Hematopoietic multipotent progenitor cell treated with erythropoietin and hydrocortisone succinate and interleukin-3 and kit ligand, for 8 days (in vitro differentiated cells): Measurements from ENCODE around the gene ASB1.

Experiments used
- DNase-seq: peaks from one replicate; pipeline ENCODE4 v3.0.0-alpha.2; 2015

Gene ASB1

DNA sequence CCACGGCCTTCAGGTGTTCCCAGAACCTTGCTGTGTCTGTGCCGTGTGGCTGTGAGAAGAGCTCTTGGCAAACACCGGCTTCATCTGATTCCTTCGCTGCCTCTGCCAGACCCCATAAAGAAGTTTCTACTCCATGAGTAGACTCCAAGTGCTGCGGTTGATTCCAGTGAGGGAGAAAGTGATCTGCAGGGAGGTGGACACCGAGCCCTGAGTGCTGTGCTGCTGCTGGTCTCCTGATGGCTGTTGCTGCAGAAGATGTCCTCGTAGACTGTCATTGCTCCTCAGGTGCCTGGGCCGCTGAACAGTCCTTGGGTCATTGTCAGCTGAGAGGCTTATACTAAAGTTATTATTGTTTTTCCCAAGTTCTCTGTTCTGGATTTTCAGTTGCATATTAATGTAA, 19.6 kb downstream of the ASB1 start:
- no peak for DNase-seq

GRCh38 chr2:238448031-238448955, 21.6 kb downstream of the ASB1 start:
- DNase-seq, result no peak

DNA sequence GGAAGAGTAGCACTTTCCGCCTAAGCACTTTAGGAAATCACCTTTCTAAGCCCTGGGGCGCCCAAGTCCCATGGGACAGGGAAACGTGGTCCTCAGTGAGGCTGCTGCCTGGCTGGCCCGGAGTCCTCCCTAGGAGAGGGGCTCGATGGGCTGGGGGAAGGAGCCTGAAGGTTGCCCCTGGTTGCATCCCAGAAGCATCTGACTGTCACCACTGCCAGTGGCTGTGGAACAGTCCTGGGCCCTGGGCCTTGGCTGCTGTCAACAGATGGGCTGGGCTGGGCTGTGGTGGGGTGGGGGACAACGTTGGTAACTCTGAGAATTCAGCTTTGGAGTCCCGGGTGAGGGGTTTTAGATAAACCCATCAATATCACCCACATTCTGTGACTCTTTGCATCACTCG, 22.5 kb downstream of the ASB1 start:
- DNase-seq, result no peak

DNA sequence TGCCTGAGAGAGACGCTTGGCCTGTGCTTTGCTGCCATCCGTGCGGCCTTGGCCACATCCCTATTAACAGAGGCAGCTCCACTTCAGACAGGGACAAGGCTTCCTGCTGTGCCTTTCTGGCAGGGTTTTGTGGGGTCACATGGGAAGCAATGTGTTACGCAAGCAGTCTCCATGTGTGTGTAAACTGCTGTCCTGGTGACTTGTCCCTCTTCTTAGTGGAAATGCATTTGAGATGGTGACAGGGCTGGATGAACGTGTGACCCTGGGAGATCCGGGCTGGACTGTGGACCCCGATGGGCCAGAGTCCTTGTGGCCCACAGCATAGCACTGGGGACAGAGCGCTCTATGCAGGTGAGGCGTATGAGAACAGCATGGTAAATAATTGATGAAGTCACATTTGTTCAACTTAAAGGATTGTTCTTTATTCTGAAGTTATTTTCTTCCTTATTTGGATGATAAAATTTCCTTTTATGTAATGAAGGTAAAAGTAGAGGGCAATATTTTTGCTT, 23.2 kb downstream of the ASB1 start:
- no peak for DNase-seq

GRCh38 chr2:238450440-238450861, 23.7 kb downstream of the ASB1 start:
- no peak for DNase-seq

GRCh38 chr2:238453842-238454241, 27.1 kb downstream of the ASB1 start:
- no peak for DNase-seq

DNA sequence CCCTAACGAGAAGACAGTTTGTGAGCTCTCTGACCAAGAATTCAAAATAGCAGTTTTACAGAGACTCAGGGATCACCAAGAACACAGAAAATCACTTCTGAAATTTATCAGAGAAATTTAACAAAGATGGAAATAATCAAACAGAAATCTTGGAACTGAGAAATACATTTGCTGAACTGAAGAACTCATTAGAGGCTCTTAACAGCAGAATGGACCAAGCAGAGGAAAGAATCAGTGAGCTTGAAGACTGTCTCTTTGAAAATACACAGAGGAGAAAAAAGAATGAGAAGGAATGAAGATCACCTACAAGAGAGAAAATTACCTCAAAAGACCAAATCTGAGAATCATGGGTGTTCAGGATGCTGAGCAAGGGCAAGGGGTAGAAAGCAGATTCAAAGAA, 29.7 kb downstream of the ASB1 start:
- DNase-seq, result no peak

GRCh38 chr2:238456970-238457926, 30.5 kb downstream of the ASB1 start:
- DNase-seq, result no peak

DNA sequence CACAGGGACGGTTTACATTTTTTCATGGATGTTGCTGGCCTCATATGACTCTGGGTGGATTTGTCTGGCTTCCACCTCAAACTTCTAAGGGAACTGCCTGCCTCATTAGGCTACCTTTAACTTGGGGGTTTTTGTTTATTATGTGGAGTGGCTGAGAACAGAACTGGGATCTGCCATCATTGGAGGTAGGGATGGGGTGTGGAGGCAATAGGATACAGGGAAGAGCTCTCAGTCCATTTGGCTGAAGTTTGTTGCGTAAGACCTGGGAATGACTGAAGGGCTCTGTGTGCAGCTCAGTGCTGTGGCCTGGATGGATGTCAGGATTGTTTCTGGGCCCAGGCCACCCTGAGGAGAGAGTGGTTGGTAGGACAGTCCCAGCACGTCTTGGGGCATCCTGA, 31.2 kb downstream of the ASB1 start:
- no peak for DNase-seq

GRCh38 chr2:238458651-238459050, 31.9 kb downstream of the ASB1 start:
- no peak for DNase-seq

DNA sequence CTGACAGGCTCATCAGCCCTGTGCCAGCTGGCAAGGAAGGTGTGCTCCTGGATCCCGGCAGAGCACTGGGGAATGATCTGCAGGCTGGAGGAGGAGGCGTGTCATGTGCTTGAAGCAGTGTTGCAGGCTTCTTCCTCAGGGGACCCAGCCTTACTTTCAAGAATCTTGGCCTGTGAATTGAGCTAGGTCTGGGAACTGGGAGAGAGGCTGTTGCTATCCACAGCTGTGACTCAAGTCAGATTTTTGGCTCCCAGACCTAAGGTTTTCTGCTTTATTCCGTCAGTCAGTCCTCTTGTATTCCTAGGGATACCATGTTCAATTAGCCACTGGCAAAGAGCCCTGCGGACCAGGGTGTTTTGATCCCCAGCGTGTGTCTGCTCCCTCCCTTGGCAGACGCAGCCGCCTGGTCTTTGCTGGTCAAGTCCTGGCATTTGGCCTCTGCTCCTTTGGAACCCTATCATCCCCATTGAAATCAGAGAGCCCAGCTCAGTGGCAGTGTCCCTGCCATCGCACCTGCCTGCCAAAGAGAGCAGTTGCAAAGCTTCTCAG, 32.4 kb downstream of the ASB1 start:
- DNase-seq, result no peak

GRCh38 chr2:238461051-238461450, 34.3 kb downstream of the ASB1 start:
- DNase-seq, result no peak

DNA sequence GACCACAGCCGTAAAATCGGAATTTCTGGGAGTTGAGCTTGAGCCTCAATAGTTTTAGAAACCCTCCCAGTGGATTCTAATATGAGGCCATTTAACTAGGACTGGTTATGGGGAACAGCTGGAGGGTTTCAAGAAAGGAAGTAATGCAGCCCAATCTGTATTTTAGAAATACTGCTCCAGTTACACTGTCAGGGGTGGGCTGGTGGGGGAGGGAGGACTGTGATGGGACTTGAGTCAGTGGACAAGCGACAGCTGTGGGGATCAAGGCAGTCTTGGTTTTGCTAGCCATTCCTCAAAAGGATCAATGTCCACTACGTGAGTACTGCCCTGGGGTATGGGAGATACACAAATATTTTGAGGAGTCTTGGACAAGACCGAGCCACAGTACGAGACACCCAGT, 34.8 kb downstream of the ASB1 start:
- DNase-seq, result no peak

- no peak for DNase-seq
These were observed 35.2 kb downstream of the ASB1 start for GRCh38 chr2:238461916-238462315.

- peak; percentile 80 for DNase-seq
These were observed 36.2 kb downstream of the ASB1 start for GRCh38 chr2:238462782-238463396.

DNA sequence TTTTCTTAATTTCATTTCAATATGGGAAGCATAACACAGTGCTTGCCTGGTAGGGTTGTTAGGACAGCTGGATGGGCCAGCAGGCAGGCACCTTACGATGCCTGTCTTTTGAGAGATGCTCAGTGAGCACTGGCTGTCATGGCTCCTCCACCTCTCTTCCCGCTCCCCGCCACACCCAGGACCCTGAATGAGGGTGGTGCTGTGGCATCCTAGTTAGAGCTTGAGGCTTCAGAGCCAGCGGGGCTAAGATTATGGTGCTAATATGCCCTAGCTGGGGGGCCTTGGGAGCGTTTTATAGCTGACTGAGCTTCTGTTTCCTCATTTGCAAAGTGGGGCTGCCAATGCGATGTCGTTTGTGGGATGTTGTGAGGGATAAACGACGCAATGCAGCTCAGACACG, 37.7 kb downstream of the ASB1 start:
- no peak for DNase-seq

GRCh38 chr2:238465487-238466242, 38.9 kb downstream of the ASB1 start:
- no peak for DNase-seq

DNA sequence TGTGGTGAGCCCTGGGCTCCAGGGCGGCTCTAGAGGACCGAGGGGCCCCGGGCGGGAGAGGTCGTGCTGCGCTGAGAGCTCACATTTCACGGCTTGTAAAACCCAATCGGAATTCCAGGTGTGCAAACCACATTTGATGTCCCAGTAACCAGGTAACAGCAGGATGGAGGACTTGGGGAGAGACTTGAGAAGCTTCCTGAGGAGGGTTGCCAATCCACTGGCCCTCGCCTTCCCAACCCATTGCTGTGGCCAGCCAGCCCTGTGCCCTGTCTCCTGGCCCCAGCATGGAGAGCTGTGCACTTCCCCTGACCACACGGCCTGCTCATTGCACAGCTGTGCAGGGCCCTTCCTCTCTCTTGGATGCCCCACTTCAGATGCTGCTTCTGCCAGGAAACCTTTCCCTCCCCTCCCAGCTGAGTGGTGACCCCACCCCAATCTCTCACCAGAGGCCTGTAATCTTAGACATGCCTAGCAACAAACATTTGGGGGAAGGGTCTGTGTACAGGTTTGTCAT, 39.6 kb downstream of the ASB1 start:
- no peak for DNase-seq

DNA sequence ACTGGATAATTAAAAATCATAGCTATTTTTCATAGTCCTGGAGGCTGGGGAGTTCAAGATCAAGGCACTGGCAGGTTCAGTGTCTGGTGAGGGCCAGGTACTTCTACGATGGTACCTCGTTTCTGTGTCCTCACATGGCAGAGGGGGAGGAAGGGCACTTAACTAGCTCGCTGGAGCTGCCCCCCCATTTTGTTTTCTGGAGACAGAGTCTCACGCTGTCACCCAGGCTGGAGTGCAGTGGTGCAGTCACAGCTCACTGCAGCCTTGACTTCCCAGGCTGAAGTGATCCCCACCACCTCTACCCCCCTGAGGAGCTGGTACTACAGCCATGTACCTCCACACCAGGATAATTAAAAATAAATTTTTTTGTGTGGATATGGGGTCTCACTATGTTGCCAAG, 40.3 kb downstream of the ASB1 start:
- no peak for DNase-seq

DNA sequence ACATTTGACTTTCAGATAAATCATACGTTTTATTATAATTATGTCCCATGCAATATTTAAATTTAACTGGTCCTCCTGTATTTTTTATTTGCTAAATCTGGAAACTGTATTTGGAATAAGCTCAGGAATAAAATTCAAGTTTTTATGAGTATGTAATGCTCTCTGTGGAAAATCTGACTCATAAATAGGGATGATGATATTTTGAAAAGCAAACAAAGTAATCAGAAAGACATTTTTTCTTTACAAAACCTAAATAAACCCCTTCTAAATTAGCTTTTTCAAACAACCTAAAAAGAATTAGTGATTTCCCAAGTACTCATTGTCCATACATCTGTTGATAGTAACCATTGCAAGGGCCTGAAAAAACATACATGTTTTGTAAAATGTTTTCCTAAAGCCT, 41.1 kb downstream of the ASB1 start:
- no peak for DNase-seq

DNA sequence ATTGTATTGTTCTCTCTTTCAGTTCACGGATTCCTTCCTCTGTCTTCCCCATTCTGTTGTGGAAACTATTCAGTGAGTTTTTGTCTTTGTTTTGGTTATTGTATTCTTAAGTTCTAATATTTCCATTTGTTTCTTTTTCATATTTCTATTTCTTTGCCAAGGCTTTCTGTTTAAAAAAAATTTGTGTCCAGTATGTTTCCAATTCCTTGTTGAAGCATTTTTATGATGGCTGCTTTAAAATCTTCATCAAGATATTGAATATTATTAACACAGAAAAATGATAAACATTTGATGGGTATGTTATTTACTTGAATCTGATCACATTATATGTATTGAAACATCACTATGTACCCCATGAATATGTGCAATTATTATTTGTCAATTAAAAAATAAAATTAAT, 42.4 kb downstream of the ASB1 start:
- DNase-seq, result no peak

- DNase-seq, result no peak
These were observed 46.3 kb downstream of the ASB1 start for GRCh38 chr2:238473014-238473413.
